H1 (cell line): Measurements from ENCODE around the gene SYNPR. TPM values are rescaled to one million over a fixed set of nuclear protein-coding genes. Genes with fewer than 3 reads are reported as not detected.

Source experiments
- CTCF ChIA-PET: fragments of 300-600 bp; sonication (Branson Sonifier 250); formaldehyde crosslinking; loops from one replicate; lab custom pipeline; 2021; ENCODE audit not compliant: partially characterized antibody; lab: Charles Lee
- POLR2A ChIA-PET: fragments of 300-600 bp; sonication (Branson Sonifier 250); formaldehyde crosslinking; loops from one replicate; lab custom pipeline; 2021; ENCODE audit warnings: inconsistent platforms; ENCODE audit not compliant: partially characterized antibody; lab: Charles Lee
- DNase-seq, 2 experiments: peaks; one replicate each; pipeline versions ENCODE4 v3.0.0 to v3.0.0-alpha.2; 2010 to 2022; ENCODE audit warnings: low spot score in 2 of 2, low read depth in 1 of 2, mixed read lengths in 1 of 2
- FAIRE-seq: peaks from 2 replicates; lab custom pipeline; 2011; peaks lifted over from hg19 to GRCh38; lab: Jason Lieb, UNC
- H2AFZ ChIP-seq: 2 replicates; pipeline ENCODE4 v1.8.1; 2012; ENCODE audit warnings: low read length, inconsistent platforms
- H2AK5ac ChIP-seq: 2 replicates; pipeline ENCODE4 v1.6.1; 2013; ENCODE audit warnings: low read depth, low read length
- H2BK120ac ChIP-seq: replicated peaks from 2 replicates; pipeline ENCODE3; 2013; ENCODE audit warnings: low read depth, low read length, inconsistent platforms
- H2BK12ac ChIP-seq: 2 replicates; pipeline ENCODE4 v1.6.1; 2013; ENCODE audit warnings: low read depth, low read length
- H2BK15ac ChIP-seq: 2 replicates; pipeline ENCODE4 v1.6.1; 2013; ENCODE audit warnings: low read length
- H2BK20ac ChIP-seq: 2 replicates; pipeline ENCODE4 v1.6.1; 2013; ENCODE audit warnings: low read length
- H2BK5ac ChIP-seq: 2 replicates; pipeline ENCODE4 v1.6.1; 2013; ENCODE audit warnings: low read depth, low read length
- H3K14ac ChIP-seq: 2 replicates; pipeline ENCODE4 v1.6.1; 2013; ENCODE audit warnings: inconsistent platforms; ENCODE audit not compliant: insufficient read length
- H3K18ac ChIP-seq: 2 replicates; pipeline ENCODE4 v1.6.1; 2013; ENCODE audit warnings: low read length; ENCODE audit errors: extremely low read depth
- H3K23ac ChIP-seq: 2 replicates; pipeline ENCODE4 v1.6.1; 2013; ENCODE audit warnings: inconsistent platforms; ENCODE audit not compliant: insufficient read length
- H3K23me2 ChIP-seq: 2 replicates; pipeline ENCODE4 v1.6.1; 2013; ENCODE audit warnings: low read depth, low read length
- H3K27ac ChIP-seq: 2 replicates; pipeline ENCODE4 v1.6.1; 2011; ENCODE audit warnings: low read depth, low read length, inconsistent platforms
- H3K27me3 ChIP-seq, 4 experiments: replicated peaks in 1 of 4; 1 replicate in 1 of 4; 2 replicates in 3 of 4; pipeline versions ENCODE4 v1.6.1 to v1.8.1; 2011 to 2013; ENCODE audit warnings: low read length in 3 of 4, mild to moderate bottlenecking in 3 of 4, inconsistent platforms in 2 of 4, mixed read lengths in 2 of 4, moderate library complexity in 1 of 4; ENCODE audit not compliant: control insufficient read depth in 3 of 4, insufficient read depth in 3 of 4; ENCODE audit errors: extremely low read depth in 1 of 4
- H3K36me3 ChIP-seq, 4 experiments: 2 replicates each; pipeline versions ENCODE4 v1.6.1 to v1.8.1; 2011 to 2013; ENCODE audit warnings: mild to moderate bottlenecking in 4 of 4, low read length in 3 of 4, moderate library complexity in 2 of 4, control low read depth in 1 of 4, inconsistent platforms in 1 of 4; ENCODE audit not compliant: insufficient read depth in 4 of 4, control insufficient read depth in 2 of 4
- H3K4ac ChIP-seq: replicated peaks from 2 replicates; pipeline ENCODE3; 2013; ENCODE audit warnings: low read length, low read depth, mixed read lengths, inconsistent platforms; ENCODE audit not compliant: insufficient read length
- H3K4me1 ChIP-seq, 4 experiments: replicated peaks in 1 of 4; 1 replicate in 1 of 4; 2 replicates in 3 of 4; pipeline versions ENCODE4 v1.6.1 to v1.8.1; 2011 to 2013; ENCODE audit warnings: low read length in 3 of 4, inconsistent platforms in 2 of 4, mixed read lengths in 1 of 4; ENCODE audit not compliant: insufficient read depth in 4 of 4, control insufficient read depth in 3 of 4
- H3K4me2 ChIP-seq, 2 experiments: 2 replicates each; pipeline versions ENCODE4 v1.6.1 to v1.8.1; 2011 to 2013; ENCODE audit warnings: low read depth in 2 of 2, low read length in 2 of 2, control low read depth in 1 of 2, inconsistent platforms in 1 of 2, mild to moderate bottlenecking in 1 of 2; ENCODE audit not compliant: insufficient read depth in 1 of 2
- H3K4me3 ChIP-seq, 4 experiments: fragments of 200-600, 300-600 bp in 1 of 4; sonication (generic), shearing (Covaris generic), sonication (Bioruptor Twin) in 1 of 4; 2 replicates each; pipeline versions ENCODE4 v1.5.1 to v1.8.1; 2011 to 2016; ENCODE audit warnings: low read length in 4 of 4, low read depth in 3 of 4, control low read depth in 2 of 4, inconsistent platforms in 2 of 4, mild to moderate bottlenecking in 2 of 4, mixed read lengths in 1 of 4, moderate library complexity in 1 of 4; ENCODE audit not compliant: insufficient read depth in 2 of 4; ENCODE audit errors: extremely low read depth in 1 of 4
- H3K56ac ChIP-seq: replicated peaks from 2 replicates; pipeline ENCODE3; 2013; ENCODE audit warnings: low read depth, mild to moderate bottlenecking, mixed read lengths, low read length, inconsistent platforms; ENCODE audit not compliant: insufficient read length
- H3K79me1 ChIP-seq: 2 replicates; pipeline ENCODE4 v1.6.1; 2013; ENCODE audit warnings: low read depth, low read length, control low read depth
- H3K79me2 ChIP-seq, 2 experiments: 2 replicates each; pipeline versions ENCODE4 v1.6.1 to v1.8.1; 2012 to 2013; ENCODE audit warnings: low read length in 2 of 2, mild to moderate bottlenecking in 2 of 2, inconsistent platforms in 1 of 2; ENCODE audit not compliant: insufficient read depth in 2 of 2, control insufficient read depth in 1 of 2
- H3K9ac ChIP-seq, 4 experiments: replicated peaks in 1 of 4; 1 replicate in 1 of 4; 2 replicates in 3 of 4; pipeline versions ENCODE4 v1.6.1 to v1.8.1; 2011 to 2013; ENCODE audit warnings: low read depth in 3 of 4, low read length in 3 of 4, control low read depth in 2 of 4, mild to moderate bottlenecking in 2 of 4, moderate library complexity in 2 of 4, inconsistent platforms in 1 of 4; ENCODE audit errors: extremely low read depth in 1 of 4
- H3K9me3 ChIP-seq, 2 experiments: 2 replicates each; pipeline versions ENCODE4 v1.6.1 to v1.8.1; 2012 to 2013; ENCODE audit warnings: mild to moderate bottlenecking in 2 of 2, moderate library complexity in 2 of 2, control low read depth in 1 of 2, inconsistent platforms in 1 of 2, low read depth in 1 of 2, low read length in 1 of 2, mixed read lengths in 1 of 2; ENCODE audit not compliant: insufficient read depth in 2 of 2
- H4K20me1 ChIP-seq, 2 experiments: replicated peaks in 1 of 2; 2 replicates each; pipeline versions ENCODE3 to v1.8.1; 2011 to 2013; ENCODE audit warnings: inconsistent platforms in 2 of 2, low read length in 2 of 2, mild to moderate bottlenecking in 1 of 2; ENCODE audit not compliant: insufficient read depth in 2 of 2, control insufficient read depth in 1 of 2
- H4K5ac ChIP-seq: 2 replicates; pipeline ENCODE4 v1.6.1; 2013; ENCODE audit warnings: low read length, low read depth, mixed read lengths, inconsistent platforms; ENCODE audit not compliant: insufficient read length
- H4K8ac ChIP-seq: 2 replicates; pipeline ENCODE4 v1.8.0; 2013; ENCODE audit warnings: mild to moderate bottlenecking, moderate library complexity, low read length, inconsistent platforms; ENCODE audit not compliant: insufficient read depth; ENCODE audit errors: extremely low read depth
- H4K91ac ChIP-seq: replicated peaks from 2 replicates; pipeline ENCODE3; 2013; ENCODE audit warnings: low read length, mixed read lengths, inconsistent platforms; ENCODE audit not compliant: insufficient read length
- ASH2L ChIP-seq: fragments of 200-600, 300-600 bp; sonication (generic); IDR thresholded peaks from one replicate; pipeline ENCODE4 v1.7.1; 2017; ENCODE audit warnings: low read length
- CHD2 ChIP-seq: IDR thresholded peaks from 2 replicates; pipeline ENCODE4 v1.6.1; 2012; ENCODE audit warnings: low read length, improper control_type of control experiment
- JUND ChIP-seq: IDR thresholded peaks from 2 replicates; pipeline ENCODE4 v1.6.1; 2011; ENCODE audit warnings: mild to moderate bottlenecking, improper control_type of control experiment, low read length
- KDM4A ChIP-seq: IDR thresholded peaks from one replicate; pipeline ENCODE4 v1.7.1; 2012; ENCODE audit warnings: low read depth, mild to moderate bottlenecking, moderate library complexity, low read length, inconsistent platforms; ENCODE audit not compliant: severe bottlenecking
- NANOG ChIP-seq: IDR thresholded peaks from 2 replicates; pipeline ENCODE4 v1.6.1; 2011; ENCODE audit warnings: low read length, low read depth, mild to moderate bottlenecking, inconsistent platforms; ENCODE audit not compliant: insufficient read depth, poor library complexity, severe bottlenecking
- NRF1 ChIP-seq: IDR thresholded peaks from 2 replicates; pipeline ENCODE4 v1.6.1; 2011; ENCODE audit warnings: mild to moderate bottlenecking, low read depth, low read length, improper control_type of control experiment
- RBBP5 ChIP-seq: IDR thresholded peaks from 2 replicates; pipeline ENCODE4 v1.7.1; 2012; ENCODE audit warnings: low read depth, mild to moderate bottlenecking, inconsistent platforms, low read length, moderate library complexity, borderline replicate concordance
- RNF2 ChIP-seq: fragments of 200-900, 300-1000 bp; sonication (generic); IDR thresholded peaks from 2 replicates; pipeline ENCODE4 v1.7.1; 2016; ENCODE audit warnings: borderline replicate concordance, low read depth, mild to moderate bottlenecking, antibody characterized with exemption, low read length; ENCODE audit not compliant: poor library complexity, severe bottlenecking; ENCODE audit errors: missing control alignments
- YY1 ChIP-seq: IDR thresholded peaks from 2 replicates; pipeline ENCODE4 v1.6.1; 2011; ENCODE audit warnings: low read depth, mild to moderate bottlenecking, low read length
- WGBS, 2 experiments: shearing (Covaris generic) in 1 of 2; methylation state at CpG; one replicate each; pipeline versions ENCODE4 v1.1.6 to v1.1.7; 2013 to 2015; ENCODE audit warnings: low lambda C conversion rate in 2 of 2, mixed read lengths in 2 of 2, inconsistent platforms in 1 of 2, low coverage in 1 of 2, missing lambda C conversion rate in 1 of 2; ENCODE audit not compliant: insufficient replicate concordance in 2 of 2, insufficient coverage in 1 of 2, insufficient read length in 1 of 2; ENCODE audit errors: extremely low coverage in 1 of 2, missing lambda C conversion rate in 1 of 2; 5-methylcytosine and 5-hydroxymethylcytosine counted together
- polyA plus RNA-seq, 7 experiments: library from polyadenylated mRNA; depleted of rRNA in 3 of 7; stranded (reverse) in 5 of 7; unstranded in 2 of 7; fragments of >200 nt in 5 of 7; fragments of 200-250 nt in 2 of 7; gene quantifications; 1 replicate in 5 of 7; 2 replicates in 1 of 7; 4 replicates in 1 of 7; pipeline versions ENCODE4 v1.2.1 to v1.2.3, GENCODE V29; 2011 to 2013; ENCODE audit warnings: missing spikeins in 2 of 7, mixed read lengths in 2 of 7
- total RNA-seq: library from RNA; stranded (reverse); fragmentation: NEBNext Ultra II Directional; extraction: Animal tissue kit (Norgen Biotek cat#: 25700); gene quantifications from 2 replicates; pipeline ENCODE4 v1.2.1, GENCODE V29; 2021
- TF ChIP-seq, protein P1 (sequence below), 3 experiments: IDR thresholded peaks; 1 replicate in 2 of 3; 2 replicates in 1 of 3; pipeline versions ENCODE4 v1.5.1 to v1.6.1; 2011; ENCODE audit warnings: low read length in 3 of 3, mild to moderate bottlenecking in 3 of 3, inconsistent platforms in 2 of 3, low read depth in 1 of 3, moderate library complexity in 1 of 3; ENCODE audit not compliant: insufficient read depth in 1 of 3; ENCODE audit errors: control extremely low read depth in 1 of 3
- TF ChIP-seq, protein P2 (sequence below): IDR thresholded peaks from 2 replicates; pipeline ENCODE4 v1.6.1; 2012; ENCODE audit warnings: inconsistent platforms

The SYNPR gene
- total and polyA plus RNA-seq, 2 of the 8 experiments (the other 6 are each of a cell fraction or from before 2014, with no cell fraction given) = 0.39 to 0.99 TPM

DNA sequence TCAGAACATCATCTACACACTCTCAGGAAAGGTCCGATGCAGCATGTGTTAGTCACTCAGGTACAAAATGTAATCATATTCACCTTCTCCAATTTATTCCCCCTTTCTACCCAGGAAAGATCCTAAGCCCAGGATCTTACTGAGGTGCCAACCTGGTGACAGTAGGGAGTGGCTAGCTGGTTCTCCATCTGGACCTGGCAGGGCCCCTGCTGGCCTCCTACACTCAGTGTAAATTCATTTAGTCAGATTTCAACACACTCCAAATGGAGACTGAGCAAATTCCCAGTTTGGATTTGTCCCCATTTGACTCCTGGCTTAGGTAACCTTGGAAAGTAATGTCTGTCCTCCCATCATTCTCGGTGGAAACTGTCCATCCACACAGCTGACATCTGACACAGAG, 47.3 kb downstream of the SYNPR start:
- Histone ChIP-seq H2BK5ac (no peak overlapping the region), H3K4ac (no peak overlapping the region), H3K4me2 (no peak overlapping the region), H3K23me2 (no peaks in the 10 kb centered on the region), H4K5ac (no peak overlapping the region), H3K18ac (no peak overlapping the region), H4K91ac (no peak overlapping the region), H4K8ac (no peak overlapping the region), H3K79me2 (no peaks in the 10 kb centered on the region), H2BK12ac (no peak overlapping the region), H3K27me3 (no peaks in the 10 kb centered on the region; a peak in 3 of 7 replicates), H2BK15ac (no peak overlapping the region), H2BK120ac (no peak overlapping the region), H2BK20ac (no peak overlapping the region), H3K36me3 (no peaks in the 10 kb centered on the region), H3K79me1 (no peaks in the 10 kb centered on the region), H2AFZ (no peak overlapping the region), H3K14ac (no peak overlapping the region), H3K56ac (no peak overlapping the region), H3K27ac (no peak overlapping the region), H2AK5ac (no peak overlapping the region), H4K20me1 (no peaks in the 10 kb centered on the region), H3K23ac (no peak overlapping the region), H3K9me3 (no peaks in the 10 kb centered on the region), H3K4me3 (no peak overlapping the region), H3K9ac (no peak overlapping the region), H3K4me1 (no peaks in the 10 kb centered on the region)
- CTCF ChIA-PET = no interaction called here
- DNase-seq = no peak
- FAIRE-seq = no peak
- WGBS, 2 experiments = 50% methylated on average over 2 of the region's 2 CpGs; no CpG with 5 or more reads in 1 of the 2 experiments
- POLR2A ChIA-PET = no interaction called here
- no peak for TF ChIP-seq YY1
- TF ChIP-seq NRF1 = no peak
- TF ChIP-seq ASH2L = no peak
- no peak for TF ChIP-seq CHD2
- TF ChIP-seq JUND = no peak
- TF ChIP-seq, protein P1, sequence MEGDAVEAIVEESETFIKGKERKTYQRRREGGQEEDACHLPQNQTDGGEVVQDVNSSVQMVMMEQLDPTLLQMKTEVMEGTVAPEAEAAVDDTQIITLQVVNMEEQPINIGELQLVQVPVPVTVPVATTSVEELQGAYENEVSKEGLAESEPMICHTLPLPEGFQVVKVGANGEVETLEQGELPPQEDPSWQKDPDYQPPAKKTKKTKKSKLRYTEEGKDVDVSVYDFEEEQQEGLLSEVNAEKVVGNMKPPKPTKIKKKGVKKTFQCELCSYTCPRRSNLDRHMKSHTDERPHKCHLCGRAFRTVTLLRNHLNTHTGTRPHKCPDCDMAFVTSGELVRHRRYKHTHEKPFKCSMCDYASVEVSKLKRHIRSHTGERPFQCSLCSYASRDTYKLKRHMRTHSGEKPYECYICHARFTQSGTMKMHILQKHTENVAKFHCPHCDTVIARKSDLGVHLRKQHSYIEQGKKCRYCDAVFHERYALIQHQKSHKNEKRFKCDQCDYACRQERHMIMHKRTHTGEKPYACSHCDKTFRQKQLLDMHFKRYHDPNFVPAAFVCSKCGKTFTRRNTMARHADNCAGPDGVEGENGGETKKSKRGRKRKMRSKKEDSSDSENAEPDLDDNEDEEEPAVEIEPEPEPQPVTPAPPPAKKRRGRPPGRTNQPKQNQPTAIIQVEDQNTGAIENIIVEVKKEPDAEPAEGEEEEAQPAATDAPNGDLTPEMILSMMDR (IDR thresholded peaks at IDR 0.05; ENCODE audit: control extremely low read depth in 1 of 3, insufficient read depth in 1 of 3, low read depth in 1 of 3, low read length in 3 of 3) = no peak
- no peak for TF ChIP-seq RNF2
- TF ChIP-seq KDM4A = no peak
- TF ChIP-seq RBBP5 = no peak
- TF ChIP-seq, protein P2, sequence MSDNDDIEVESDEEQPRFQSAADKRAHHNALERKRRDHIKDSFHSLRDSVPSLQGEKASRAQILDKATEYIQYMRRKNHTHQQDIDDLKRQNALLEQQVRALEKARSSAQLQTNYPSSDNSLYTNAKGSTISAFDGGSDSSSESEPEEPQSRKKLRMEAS = no peak
- TF ChIP-seq NANOG = no peak
